Caco-2 (cell line): ENCODE results near the gene C8G. TPM values are rescaled to one million over a fixed set of nuclear protein-coding genes. Genes with fewer than 3 reads are reported as not detected.

Source experiments
- BruUV-seq: library from RNA; stranded (reverse); fragments of 400-500 nt; replicated peaks from 2 replicates; lab custom pipeline; 2021; lab: Mats Ljungman, UMichigan
- CTCF ChIA-PET: fragments of 300-600 bp; sonication (Branson Sonifier 250); formaldehyde crosslinking; loops from one replicate; lab custom pipeline; 2022; ENCODE audit warnings: antibody characterized with exemption; lab: Charles Lee
- POLR2A ChIA-PET: fragments of 300-600 bp; sonication (Branson Sonifier 250); formaldehyde crosslinking; loops from one replicate; lab custom pipeline; 2022; ENCODE audit warnings: antibody characterized with exemption; lab: Charles Lee
- DNase-seq, 2 experiments: peaks; one replicate each; pipeline versions ENCODE4 v3.0.0 to v3.0.0-alpha.2; 2020 to 2022
- H3K27me3 ChIP-seq: replicated peaks from 2 replicates; pipeline ENCODE4 v1.6.0; 2011; ENCODE audit warnings: low read length; ENCODE audit not compliant: control insufficient read depth, insufficient read depth
- H3K36me3 ChIP-seq: 2 replicates; pipeline ENCODE4 v1.5.1; 2011; ENCODE audit warnings: low read length; ENCODE audit not compliant: control insufficient read depth, insufficient read depth
- H3K4me1 ChIP-seq: fragments of 250-450 bp; sonication (Bioruptor Pico); 2 replicates; pipeline ENCODE4 v1.5.1; 2020; ENCODE audit warnings: mild to moderate bottlenecking
- H3K4me3 ChIP-seq: 2 replicates; pipeline ENCODE4 v1.5.1; 2011; ENCODE audit warnings: low read depth, mild to moderate bottlenecking, control low read depth, low read length
- H3K9me3 ChIP-seq: fragments of 250-450 bp; sonication (Bioruptor Pico); 2 replicates; pipeline ENCODE4 v1.5.1; 2020; ENCODE audit warnings: mild to moderate bottlenecking, moderate library complexity
- H3K27ac Mint-ChIP-seq: one replicate; pipeline ENCODE4 v1.8.0; 2022; ENCODE audit warnings: mixed read lengths; ENCODE audit not compliant: unreplicated experiment
- H3K27me3 Mint-ChIP-seq: one replicate; pipeline ENCODE4 v1.8.0; 2022; ENCODE audit warnings: mixed read lengths; ENCODE audit not compliant: insufficient read depth, unreplicated experiment
- H3K36me3 Mint-ChIP-seq: one replicate; pipeline ENCODE4 v1.8.0; 2022; ENCODE audit warnings: mild to moderate bottlenecking, mixed read lengths; ENCODE audit not compliant: insufficient read depth, unreplicated experiment
- H3K4me1 Mint-ChIP-seq: one replicate; pipeline ENCODE4 v1.8.0; 2022; ENCODE audit warnings: low read depth, mixed read lengths; ENCODE audit not compliant: unreplicated experiment
- H3K4me3 Mint-ChIP-seq: one replicate; pipeline ENCODE4 v1.8.0; 2022; ENCODE audit warnings: mild to moderate bottlenecking, moderate library complexity, mixed read lengths; ENCODE audit not compliant: unreplicated experiment
- H3K9me3 Mint-ChIP-seq: one replicate; pipeline ENCODE4 v1.8.0; 2022; ENCODE audit warnings: mixed read lengths; ENCODE audit not compliant: unreplicated experiment
- CTCF ChIP-seq, 2 experiments: fragments of 200-600 bp in 1 of 2; IDR thresholded peaks; 1 replicate in 1 of 2; 2 replicates in 1 of 2; pipeline versions ENCODE4 v1.5.1 to v1.8.0; 2011 to 2022; ENCODE audit warnings: antibody characterized with exemption in 1 of 2, control low read depth in 1 of 2, inconsistent platforms in 1 of 2, low read depth in 1 of 2, low read length in 1 of 2, mild to moderate bottlenecking in 1 of 2, moderate library complexity in 1 of 2; ENCODE audit not compliant: insufficient read depth in 1 of 2, severe bottlenecking in 1 of 2, unreplicated experiment in 1 of 2
- intact Hi-C: fragments of 100-400 bp; cut with micrococcal nuclease; formaldehyde crosslinking; loops from one replicate; pipeline ENCODE4 v1.10.0; 2022; ENCODE audit not compliant: unreplicated experiment
- total RNA-seq: library from RNA; stranded (reverse); gene quantifications from 2 replicates; pipeline ENCODE4 v1.2.3, GENCODE V29; 2022

C8G gene
- total RNA-seq, 1 experiment from 2014 or later: 0.77 TPM

GRCh38 chr9:136928591-136928990 is 16.5 kb upstream of the C8G start:
- Mint-ChIP-seq H3K27ac (no peak overlapping the region), H3K4me1 (peaks cover 5% of the 10 kb centered on the region), H3K4me3 (no peak overlapping the region), H3K9me3 (no peaks in the 10 kb centered on the region), H3K27me3 (no peaks in the 10 kb centered on the region), H3K36me3 (peaks cover 86% of the 10 kb centered on the region)
- CTCF ChIA-PET: no interaction called here
- peaks cover 11% of the 10 kb centered on the region for H3K9me3 ChIP-seq
- no peak overlapping the region for H3K4me3 ChIP-seq
- no peaks in the 10 kb centered on the region for H3K4me1 ChIP-seq
- no TSS peak for BruUV-seq
- H3K36me3 ChIP-seq: peaks cover 4% of the 10 kb centered on the region; the same call in 1 of the 2 replicates
- no peaks in the 10 kb centered on the region for H3K27me3 ChIP-seq
- intact Hi-C loops: no loop called here
- no peak for TF ChIP-seq CTCF (IDR thresholded peaks at IDR 0.05; ENCODE audit: insufficient read depth in 1 of 2, low read depth in 1 of 2, low read length in 1 of 2, severe bottlenecking in 1 of 2, unreplicated experiment in 1 of 2)
- POLR2A ChIA-PET: no interaction called here
- no peak for DNase-seq

- no TSS peak for BruUV-seq
- no peaks in the 10 kb centered on the region for H3K27me3 ChIP-seq
- H3K4me1 Mint-ChIP-seq: peaks cover 5% of the 10 kb centered on the region
- H3K4me1 ChIP-seq: no peaks in the 10 kb centered on the region
- DNase-seq: no peak
- CTCF ChIA-PET: no interaction called here
- H3K4me3 ChIP-seq: no peak overlapping the region
- no peak overlapping the region for H3K4me3 Mint-ChIP-seq
- H3K27me3 Mint-ChIP-seq: no peaks in the 10 kb centered on the region
- H3K36me3 Mint-ChIP-seq: peaks cover 71% of the 10 kb centered on the region
- peaks cover 11% of the 10 kb centered on the region for H3K9me3 ChIP-seq
- POLR2A ChIA-PET: no interaction called here
- intact Hi-C loops: no loop called here
- no peak overlapping the region for H3K27ac Mint-ChIP-seq
- TF ChIP-seq CTCF (IDR thresholded peaks at IDR 0.05; ENCODE audit: insufficient read depth in 1 of 2, low read depth in 1 of 2, low read length in 1 of 2, severe bottlenecking in 1 of 2, unreplicated experiment in 1 of 2): no peak
- no peaks in the 10 kb centered on the region for H3K9me3 Mint-ChIP-seq
- H3K36me3 ChIP-seq: peaks cover 4% of the 10 kb centered on the region; the same call in 1 of the 2 replicates
Observed at GRCh38 chr9:136930014-136930413, 15.0 kb upstream of the C8G start.

- no peak for DNase-seq
- H3K4me3 ChIP-seq: no peak overlapping the region
- H3K36me3 ChIP-seq: no peaks in the 10 kb centered on the region; the same call in 1 of the 2 replicates
- ChIA-PET CTCF (interaction anchor here (0.7 kb wide), 1 partner anchor 250 kb away, joined by 3 read pairs; no protein-coding TSS in a partner anchor), POLR2A (interaction anchor here (0.5 kb wide), 1 partner anchor 36 kb away, joined by 4 read pairs; no protein-coding TSS in a partner anchor)
- no peaks in the 10 kb centered on the region for H3K27me3 ChIP-seq
- H3K27ac Mint-ChIP-seq: no peak overlapping the region
- H3K9me3 Mint-ChIP-seq: no peaks in the 10 kb centered on the region
- H3K4me1 ChIP-seq: no peaks in the 10 kb centered on the region
- TF ChIP-seq CTCF (IDR thresholded peaks at IDR 0.05; ENCODE audit: insufficient read depth in 1 of 2, low read depth in 1 of 2, low read length in 1 of 2, severe bottlenecking in 1 of 2, unreplicated experiment in 1 of 2): no peak
- H3K4me3 Mint-ChIP-seq: no peak overlapping the region
- BruUV-seq: no TSS peak
- H3K4me1 Mint-ChIP-seq: peaks cover 5% of the 10 kb centered on the region
- intact Hi-C loops: no loop called here
- H3K36me3 Mint-ChIP-seq: peaks cover 65% of the 10 kb centered on the region
- H3K27me3 Mint-ChIP-seq: no peaks in the 10 kb centered on the region
- peaks cover 11% of the 10 kb centered on the region for H3K9me3 ChIP-seq
Observed at GRCh38 chr9:136931611-136932130, 13.4 kb upstream of the C8G start.
